ENCODE measurements around the gene MALRD1.

MALRD1 gene

DNA sequence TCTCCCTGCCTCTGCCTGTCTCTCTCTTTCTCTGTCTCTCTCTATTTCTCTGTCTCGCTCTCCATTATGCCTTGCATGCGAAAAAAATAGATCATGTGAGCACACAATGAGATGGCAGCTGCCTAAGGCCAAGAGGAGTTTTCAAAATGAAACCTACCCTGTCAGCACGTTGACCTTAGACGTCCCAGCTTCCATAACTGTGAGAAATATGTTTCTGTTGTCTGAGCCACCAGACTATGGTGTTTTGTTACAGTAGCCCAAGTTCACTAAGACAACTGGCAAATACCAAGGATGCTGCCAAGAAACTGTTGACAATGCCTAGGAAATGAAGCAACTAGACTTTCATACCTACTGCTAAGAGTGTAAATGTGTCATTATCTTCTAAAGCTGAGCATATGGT is 697.1 kb downstream of the MALRD1 start:
- Histone ChIP-seq H3K9ac (ENCODE audit: low read length) (no peak overlapping the region), H3K79me2 (ENCODE audit: insufficient read depth, low read length) (no peaks in the 10 kb centered on the region), H3K9me3 (ENCODE audit: low read length) (no peaks in the 10 kb centered on the region), H3F3A (ENCODE audit: insufficient read depth, low read length) (no peaks in the 10 kb centered on the region), H3K4me2 (ENCODE audit: low read length) (no peak overlapping the region), H3K9me2 (ENCODE audit: low read depth, low read length) (no peaks in the 10 kb centered on the region), H3K27ac (ENCODE audit: low read depth, low read length, poor library complexity, severe bottlenecking) (no peak overlapping the region), H3K27me3 (ENCODE audit: insufficient read depth, low read length) (no peaks in the 10 kb centered on the region), H2AFZ (ENCODE audit: low read length) (no peak overlapping the region), H3K4me1 (ENCODE audit: insufficient read depth, low read length, severe bottlenecking) (no peaks in the 10 kb centered on the region), H4K20me1 (ENCODE audit: insufficient read depth, low read length) (no peaks in the 10 kb centered on the region), H3K4me3 (ENCODE audit: low read depth, low read length, poor library complexity, severe bottlenecking) (no peak overlapping the region), H3K36me3 (ENCODE audit: insufficient read depth, low read length) (no peaks in the 10 kb centered on the region)
- TF ChIP-seq CTCF (IDR thresholded peaks at IDR 0.05; ENCODE audit: low read length): no peak
- no peak for TF ChIP-seq EZH2 (IDR thresholded peaks at IDR 0.05; ENCODE audit: borderline replicate concordance, low read length)

DNA sequence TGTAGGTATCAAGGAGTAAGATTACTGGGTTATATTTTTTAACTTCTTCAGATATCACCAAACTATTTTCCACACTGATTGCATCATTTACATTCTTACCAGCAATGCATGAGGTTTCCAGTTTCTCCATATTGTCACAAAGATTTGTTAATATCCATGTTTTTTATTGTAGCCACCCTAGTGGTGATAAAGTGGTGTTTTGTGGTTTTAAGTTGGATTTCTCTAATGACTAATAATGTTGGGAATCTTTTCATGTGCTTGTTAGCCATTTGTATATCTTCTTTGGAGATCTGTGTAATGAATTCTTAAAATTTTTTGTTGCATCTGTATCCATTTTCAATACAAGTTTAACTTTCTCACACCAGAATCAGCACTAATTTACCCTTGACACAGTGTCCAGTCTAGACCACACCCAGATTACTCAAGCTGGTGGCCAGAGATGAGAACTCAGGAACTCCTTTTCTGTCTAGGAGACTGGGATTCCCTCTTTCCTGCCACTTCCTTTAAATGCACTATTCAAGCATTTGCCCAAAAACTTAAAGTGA is 700.7 kb downstream of the MALRD1 start:
- no peaks in the 10 kb centered on the region for H3K27me3 ChIP-seq (ENCODE audit: insufficient read depth, low read length)
- no peaks in the 10 kb centered on the region for H3K9me2 ChIP-seq (ENCODE audit: low read depth, low read length)
- no peak overlapping the region for H3K9ac ChIP-seq (ENCODE audit: low read length)
- H3F3A ChIP-seq (ENCODE audit: insufficient read depth, low read length): no peaks in the 10 kb centered on the region
- no peaks in the 10 kb centered on the region for H3K9me3 ChIP-seq (ENCODE audit: low read length)
- H4K20me1 ChIP-seq (ENCODE audit: insufficient read depth, low read length): no peaks in the 10 kb centered on the region
- no peak overlapping the region for H2AFZ ChIP-seq (ENCODE audit: low read length)
- H3K27ac ChIP-seq (ENCODE audit: low read depth, low read length, poor library complexity, severe bottlenecking): no peak overlapping the region
- H3K4me3 ChIP-seq (ENCODE audit: low read depth, low read length, poor library complexity, severe bottlenecking): no peak overlapping the region
- H3K4me1 ChIP-seq (ENCODE audit: insufficient read depth, low read length, severe bottlenecking): no peaks in the 10 kb centered on the region
- H3K79me2 ChIP-seq (ENCODE audit: insufficient read depth, low read length): no peaks in the 10 kb centered on the region
- TF ChIP-seq EZH2 (IDR thresholded peaks at IDR 0.05; ENCODE audit: borderline replicate concordance, low read length): no peak
- no peak for TF ChIP-seq CTCF (IDR thresholded peaks at IDR 0.05; ENCODE audit: low read length)
- H3K4me2 ChIP-seq (ENCODE audit: low read length): no peak overlapping the region
- H3K36me3 ChIP-seq (ENCODE audit: insufficient read depth, low read length): no peaks in the 10 kb centered on the region

DNA sequence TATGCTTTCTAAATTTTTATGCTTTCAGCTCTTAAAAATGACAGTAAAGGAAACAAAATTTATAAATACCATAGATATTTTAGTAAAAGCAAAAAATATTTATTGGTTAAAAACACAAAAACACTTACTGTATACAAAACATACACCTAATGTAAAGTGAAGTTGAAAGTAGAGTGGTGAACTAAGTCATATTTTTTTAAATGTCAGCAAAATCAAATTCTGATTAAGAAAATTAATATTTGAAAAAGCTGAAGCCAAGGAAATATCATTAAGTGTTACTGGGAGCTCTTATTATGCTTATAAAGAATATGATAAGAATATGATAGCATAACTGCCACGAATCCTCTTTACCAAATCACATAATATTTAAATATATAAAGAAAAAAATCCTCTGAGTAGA is 702.4 kb downstream of the MALRD1 start:
- no peaks in the 10 kb centered on the region for H3K79me2 ChIP-seq (ENCODE audit: insufficient read depth, low read length)
- H3F3A ChIP-seq (ENCODE audit: insufficient read depth, low read length): no peaks in the 10 kb centered on the region
- no peaks in the 10 kb centered on the region for H3K9me2 ChIP-seq (ENCODE audit: low read depth, low read length)
- H2AFZ ChIP-seq (ENCODE audit: low read length): no peak overlapping the region
- no peaks in the 10 kb centered on the region for H3K4me1 ChIP-seq (ENCODE audit: insufficient read depth, low read length, severe bottlenecking)
- no peak overlapping the region for H3K9ac ChIP-seq (ENCODE audit: low read length)
- no peaks in the 10 kb centered on the region for H3K9me3 ChIP-seq (ENCODE audit: low read length)
- no peaks in the 10 kb centered on the region for H3K27me3 ChIP-seq (ENCODE audit: insufficient read depth, low read length)
- H3K27ac ChIP-seq (ENCODE audit: low read depth, low read length, poor library complexity, severe bottlenecking): no peak overlapping the region
- H4K20me1 ChIP-seq (ENCODE audit: insufficient read depth, low read length): no peaks in the 10 kb centered on the region
- no peak overlapping the region for H3K4me3 ChIP-seq (ENCODE audit: low read depth, low read length, poor library complexity, severe bottlenecking)
- H3K4me2 ChIP-seq (ENCODE audit: low read length): no peak overlapping the region
- H3K36me3 ChIP-seq (ENCODE audit: insufficient read depth, low read length): no peaks in the 10 kb centered on the region
- no peak for TF ChIP-seq EZH2 (IDR thresholded peaks at IDR 0.05; ENCODE audit: borderline replicate concordance, low read length)
- TF ChIP-seq CTCF (IDR thresholded peaks at IDR 0.05; ENCODE audit: low read length): no peak

Measured in OCI-LY1 (cell line).